ENCODE data around the gene ST6GALNAC4.

Gene ST6GALNAC4

GRCh38 chr9:127863191-127863621 is 53.6 kb downstream of the ST6GALNAC4 start:
- Mint-ChIP-seq H3K4me1 (peaks cover 38 to 53% of the 10 kb centered on the region in 2 donors), H3K36me3 (no peaks in the 10 kb centered on the region), H3K27me3 (no peaks in the 10 kb centered on the region), H3K9me3 (no peaks in the 10 kb centered on the region), H3K27ac (peak overlapping the region; percentile 96), H3K4me3 (no peak overlapping the region)
- DNase-seq (no peak), ATAC-seq (replicated peaks) (no peak)

GRCh38 chr9:127862075-127863011 is 54.5 kb downstream of the ST6GALNAC4 start:
- H3K9me3 Mint-ChIP-seq, result no peaks in the 10 kb centered on the region
- H3K27ac Mint-ChIP-seq, result peak overlapping the region; percentile 96
- peaks cover 42 to 62% of the 10 kb centered on the region in 2 donors for H3K4me1 Mint-ChIP-seq
- ATAC-seq (replicated peaks) (peak; percentile 50 to 58), DNase-seq (peak; percentile 42)
- H3K36me3 Mint-ChIP-seq, result no peaks in the 10 kb centered on the region
- H3K27me3 Mint-ChIP-seq, result no peaks in the 10 kb centered on the region
- peak overlapping the region; percentile 46 to 50 for H3K4me3 Mint-ChIP-seq

- H3K27me3 Mint-ChIP-seq, result no peaks in the 10 kb centered on the region
- ATAC-seq (replicated peaks) (no peak), DNase-seq (no peak)
- peak overlapping the region; percentile 44 for H3K27ac Mint-ChIP-seq
- no peak overlapping the region for H3K4me3 Mint-ChIP-seq
- H3K4me1 Mint-ChIP-seq, result peaks cover 44 to 71% of the 10 kb centered on the region in 2 donors
- no peaks in the 10 kb centered on the region for H3K36me3 Mint-ChIP-seq
- no peaks in the 10 kb centered on the region for H3K9me3 Mint-ChIP-seq
Measured at GRCh38 chr9:127860779-127861178, 56.1 kb downstream of the ST6GALNAC4 start.

- Mint-ChIP-seq H3K36me3 (no peaks in the 10 kb centered on the region), H3K27ac (no peak overlapping the region), H3K27me3 (no peaks in the 10 kb centered on the region), H3K9me3 (no peaks in the 10 kb centered on the region), H3K4me3 (no peak overlapping the region), H3K4me1 (peaks cover 42 to 70% of the 10 kb centered on the region in 2 donors)
- ATAC-seq (replicated peaks) (no peak), DNase-seq (no peak)
Measured at GRCh38 chr9:127860260-127860659, 56.6 kb downstream of the ST6GALNAC4 start.

- DNase-seq, result no peak
- Mint-ChIP-seq H3K9me3 (no peaks in the 10 kb centered on the region), H3K27me3 (no peaks in the 10 kb centered on the region), H3K36me3 (no peaks in the 10 kb centered on the region), H3K4me1 (peaks cover 43 to 72% of the 10 kb centered on the region in 2 donors), H3K4me3 (no peak overlapping the region), H3K27ac (no peak overlapping the region)
- no peak for ATAC-seq (replicated peaks)
Measured at GRCh38 chr9:127858041-127858512, 58.8 kb downstream of the ST6GALNAC4 start.

All from stimulated activated naive B cell treated with anti-CD40 and anti-IgM and Interleukin-4, amounts not matched to agents 10 μg/mL and 1 μg/mL and 100 μg/mL, for 72 hours (primary cell).